Keratinocyte (primary cell): ENCODE measurements around the gene ADGRF5. TPM values are rescaled to one million over a fixed set of nuclear protein-coding genes. Genes with fewer than 3 reads are reported as not detected.

ENCODE experiments used
- DNase-seq: peaks from one replicate; pipeline ENCODE4 v3.0.0-alpha.2; 2011; ENCODE audit warnings: low read depth, missing footprints, low spot score
- FAIRE-seq: peaks from 2 replicates; lab custom pipeline; 2011; peaks lifted over from hg19 to GRCh38; lab: Jason Lieb, UNC
- H2AFZ ChIP-seq: 2 replicates; pipeline ENCODE4 v1.6.0; 2012; ENCODE audit warnings: low read length, control low read depth, inconsistent platforms; ENCODE audit not compliant: control insufficient read depth
- H3K27ac ChIP-seq: 2 replicates; pipeline ENCODE4 v1.5.1; 2011; ENCODE audit warnings: low read length; ENCODE audit not compliant: control insufficient read depth, insufficient read depth
- H3K27me3 ChIP-seq: 3 replicates; pipeline ENCODE4 v1.6.0; 2011; ENCODE audit warnings: low read length; ENCODE audit not compliant: control insufficient read depth, insufficient read depth; ENCODE audit errors: extremely low read depth
- H3K36me3 ChIP-seq, 2 experiments: 2 replicates in 1 of 2; 3 replicates in 1 of 2; pipeline ENCODE4 v1.5.1; 2011; ENCODE audit warnings: low read length in 2 of 2, mild to moderate bottlenecking in 1 of 2; ENCODE audit not compliant: control insufficient read depth in 2 of 2, insufficient read depth in 2 of 2; ENCODE audit errors: extremely low read depth in 1 of 2
- H3K4me1 ChIP-seq: 3 replicates; pipeline ENCODE4 v1.5.1; 2011; ENCODE audit warnings: low read length; ENCODE audit not compliant: control insufficient read depth, insufficient read depth; ENCODE audit errors: extremely low read depth
- H3K4me2 ChIP-seq: 3 replicates; pipeline ENCODE4 v1.6.0; 2011; ENCODE audit warnings: low read depth, low read length; ENCODE audit not compliant: control insufficient read depth, insufficient read depth; ENCODE audit errors: extremely low read depth
- H3K4me3 ChIP-seq, 3 experiments: fragments of 200-600 bp in 1 of 3; sonication (generic) in 1 of 3; 2 replicates in 2 of 3; 3 replicates in 1 of 3; pipeline ENCODE4 v1.5.1; 2011 to 2016; ENCODE audit warnings: low read length in 3 of 3, mild to moderate bottlenecking in 3 of 3, control low read depth in 2 of 3, inconsistent platforms in 1 of 3, low read depth in 1 of 3, mixed read lengths in 1 of 3, mixed run types in 1 of 3, moderate library complexity in 1 of 3; ENCODE audit not compliant: control insufficient read depth in 2 of 3, insufficient read depth in 2 of 3; ENCODE audit errors: extremely low read depth in 1 of 3
- H3K79me2 ChIP-seq: 2 replicates; pipeline ENCODE4 v1.6.0; 2012; ENCODE audit warnings: low read length; ENCODE audit not compliant: control insufficient read depth, insufficient read depth
- H3K9ac ChIP-seq: 3 replicates; pipeline ENCODE4 v1.6.0; 2011; ENCODE audit warnings: low read length; ENCODE audit not compliant: control insufficient read depth, insufficient read depth; ENCODE audit errors: extremely low read depth
- H3K9me1 ChIP-seq: 3 replicates; pipeline ENCODE4 v1.6.0; 2011; ENCODE audit warnings: low read length; ENCODE audit not compliant: control insufficient read depth, insufficient read depth; ENCODE audit errors: extremely low read depth
- H3K9me3 ChIP-seq: 2 replicates; pipeline ENCODE4 v1.5.1; 2012; ENCODE audit warnings: low read depth, low read length; ENCODE audit not compliant: control insufficient read depth
- H4K20me1 ChIP-seq: 3 replicates; pipeline ENCODE4 v1.6.0; 2011; ENCODE audit warnings: low read length; ENCODE audit not compliant: control insufficient read depth, insufficient read depth; ENCODE audit errors: extremely low read depth
- CTCF ChIP-seq, 3 experiments: IDR thresholded peaks in 1 of 3; conservative IDR thresholded peaks in 1 of 3; optimal IDR thresholded peaks in 1 of 3; 2 replicates in 2 of 3; 3 replicates in 1 of 3; pipeline versions ENCODE3 to v1.5.1; 2011; ENCODE audit warnings: low read length in 3 of 3, mild to moderate bottlenecking in 3 of 3, moderate library complexity in 2 of 3, control low read depth in 1 of 3, inconsistent platforms in 1 of 3; ENCODE audit not compliant: insufficient read depth in 2 of 3; ENCODE audit errors: extremely low read depth in 1 of 3
- EZH2 ChIP-seq: IDR thresholded peaks from one replicate; pipeline ENCODE4 v1.6.1; 2012; ENCODE audit warnings: inconsistent platforms, mild to moderate bottlenecking, low read length, moderate library complexity
- dilution Hi-C: fragments of 300-500 bp; cut with MboI; formaldehyde crosslinking; loops from one replicate; pipeline ENCODE4 v1.7.0; 2020; ENCODE audit warnings: low sequenced_read_pairs; ENCODE audit not compliant: extremely low pct_ligation_motif_present
- polyA plus RNA-seq, 5 experiments: library from polyadenylated mRNA; depleted of rRNA in 3 of 5; stranded (reverse) in 3 of 5; stranded (forward) in 1 of 5; unstranded in 1 of 5; fragments of >200 nt; gene quantifications; 1 replicate in 1 of 5; 2 replicates in 3 of 5; 3 replicates in 1 of 5; pipeline versions ENCODE4 v1.2.1 to v1.2.3, GENCODE V29; 2011 to 2012; ENCODE audit warnings: missing spikeins in 2 of 5, low read depth in 1 of 5, low replicate concordance in 1 of 5

Gene ADGRF5
- polyA plus RNA-seq, 1 donor (not counting 4 experiments of a cell fraction or from before 2014, with no cell fraction given): not detected

- DNase-seq (no peak), FAIRE-seq (no peak)
- Histone ChIP-seq H3K9ac (no peak overlapping the region), H2AFZ (no peak overlapping the region), H3K4me2 (no peak overlapping the region), H3K4me1 (peaks cover 3% of the 10 kb centered on the region), H3K9me3 (no peaks in the 10 kb centered on the region), H3K27me3 (no peaks in the 10 kb centered on the region), H3K36me3 (no peaks in the 10 kb centered on the region), H3K27ac (no peak overlapping the region), H4K20me1 (no peaks in the 10 kb centered on the region), H3K9me1 (no peaks in the 10 kb centered on the region), H3K4me3 (no peak overlapping the region), H3K79me2 (no peaks in the 10 kb centered on the region)
- TF ChIP-seq CTCF (optimal IDR thresholded peaks at IDR 0.05 in 1 of 3, IDR thresholded peaks at IDR 0.05 in 1 of 3, conservative IDR thresholded peaks at IDR 0.05 in 1 of 3; ENCODE audit: extremely low read depth in 1 of 3, insufficient read depth in 2 of 3, low read length in 3 of 3) (no peak), EZH2 (no peak)
- dilution Hi-C loops: no loop called here
Observed at GRCh38 chr6:46949632-46950280, 28.0 kb upstream of the ADGRF5 start.

GRCh38 chr6:46948699-46949098 is 27.0 kb upstream of the ADGRF5 start:
- Histone ChIP-seq H3K79me2 (no peaks in the 10 kb centered on the region), H3K9me1 (no peaks in the 10 kb centered on the region), H3K36me3 (no peaks in the 10 kb centered on the region), H3K4me2 (no peak overlapping the region), H3K9me3 (no peaks in the 10 kb centered on the region), H3K4me3 (no peak overlapping the region), H3K4me1 (no peaks in the 10 kb centered on the region), H3K9ac (no peak overlapping the region), H2AFZ (no peak overlapping the region), H3K27ac (no peak overlapping the region), H4K20me1 (no peaks in the 10 kb centered on the region), H3K27me3 (no peaks in the 10 kb centered on the region)
- dilution Hi-C loops: no loop called here
- DNase-seq (no peak), FAIRE-seq (no peak)
- TF ChIP-seq CTCF (optimal IDR thresholded peaks at IDR 0.05 in 1 of 3, IDR thresholded peaks at IDR 0.05 in 1 of 3, conservative IDR thresholded peaks at IDR 0.05 in 1 of 3; ENCODE audit: extremely low read depth in 1 of 3, insufficient read depth in 2 of 3, low read length in 3 of 3) (no peak), EZH2 (no peak)
